Measurements from ENCODE around the gene COL25A1.

COL25A1 gene

DNA sequence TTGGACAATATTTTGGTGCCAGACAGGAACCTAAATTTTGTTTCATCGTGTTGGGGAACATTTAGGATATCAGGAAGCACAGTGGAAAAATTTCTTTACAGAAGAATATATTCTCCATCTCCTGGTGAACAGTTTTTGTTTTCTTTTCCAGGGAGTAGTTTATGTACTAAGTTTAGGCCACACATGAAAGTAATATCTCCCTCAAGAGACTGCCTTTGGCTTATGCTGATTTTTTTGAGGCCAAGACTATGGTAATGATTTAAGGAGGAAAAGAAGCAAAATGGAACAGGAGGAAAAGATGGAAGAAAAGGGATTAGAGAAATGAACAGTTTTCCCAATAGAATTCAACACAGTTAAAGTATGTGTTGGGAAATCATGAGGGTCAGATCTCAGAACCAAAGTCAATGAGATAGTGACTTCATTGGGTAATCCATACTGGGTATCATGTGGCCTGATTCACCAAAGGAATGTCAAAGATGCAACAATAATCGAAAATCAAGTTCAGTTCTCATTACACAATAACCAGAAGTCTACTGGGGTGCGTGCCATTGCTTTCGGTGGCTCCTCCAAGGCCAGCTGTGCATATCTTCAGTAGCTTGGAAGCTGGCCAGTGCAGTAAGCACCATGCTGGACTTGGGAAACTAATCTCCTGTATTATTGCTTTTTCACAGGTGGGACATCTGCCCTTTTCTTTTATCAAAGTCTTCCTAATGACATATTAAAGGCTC lies 234.8 kb downstream of the COL25A1 start:
- FAIRE-seq, result no peak
- no peak for TF ChIP-seq POLR2A (IDR thresholded peaks at IDR 0.05; ENCODE audit: low read depth, low read length)
- no peak for TF ChIP-seq TAF1 (IDR thresholded peaks at IDR 0.05; ENCODE audit: borderline replicate concordance, low read depth, low read length)
- no peak for TF ChIP-seq POLR2AphosphoS5 (IDR thresholded peaks at IDR 0.05; ENCODE audit: low read depth, low read length)
- DNase-seq (ENCODE audit: insufficient read length), result no peak

- TF ChIP-seq POLR2A (IDR thresholded peaks at IDR 0.05; ENCODE audit: low read depth, low read length), result no peak
- no peak for TF ChIP-seq TAF1 (IDR thresholded peaks at IDR 0.05; ENCODE audit: borderline replicate concordance, low read depth, low read length)
- DNase-seq (ENCODE audit: insufficient read length) (no peak), FAIRE-seq (no peak)
These were observed 237.5 kb downstream of the COL25A1 start for GRCh38 chr4:109065006-109065405.

DNA sequence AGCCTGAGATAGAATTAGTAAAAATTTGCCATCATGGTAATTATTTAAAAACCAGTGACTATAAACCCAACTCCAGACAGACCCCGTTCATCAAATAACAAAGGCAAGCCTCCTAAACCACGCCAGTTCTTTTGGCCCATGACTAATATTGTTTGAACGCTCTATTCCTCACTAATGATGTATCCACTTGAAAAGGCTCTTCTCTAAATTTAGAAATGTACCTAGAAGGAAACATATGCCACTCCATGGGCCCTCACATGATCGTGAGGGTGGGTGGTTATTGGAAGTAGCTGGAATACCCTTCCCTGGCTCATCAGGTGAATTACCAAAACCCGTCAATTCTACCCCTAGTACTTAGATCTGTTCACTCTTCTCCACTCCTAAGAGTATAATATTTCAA lies 249.2 kb downstream of the COL25A1 start:
- no peak for DNase-seq (ENCODE audit: insufficient read length)
- FAIRE-seq, result no peak
- TF ChIP-seq POLR2A (IDR thresholded peaks at IDR 0.05; ENCODE audit: low read depth, low read length) (no peak), POLR2AphosphoS5 (IDR thresholded peaks at IDR 0.05; ENCODE audit: low read depth, low read length) (no peak), TAF1 (IDR thresholded peaks at IDR 0.05; ENCODE audit: borderline replicate concordance, low read depth, low read length) (no peak)

GRCh38 chr4:109052821-109053220 lies 249.6 kb downstream of the COL25A1 start:
- no peak for FAIRE-seq
- no peak for TF ChIP-seq POLR2AphosphoS5 (IDR thresholded peaks at IDR 0.05; ENCODE audit: low read depth, low read length)
- TF ChIP-seq POLR2A (IDR thresholded peaks at IDR 0.05; ENCODE audit: low read depth, low read length), result no peak
- TF ChIP-seq TAF1 (IDR thresholded peaks at IDR 0.05; ENCODE audit: borderline replicate concordance, low read depth, low read length), result no peak
- DNase-seq (ENCODE audit: insufficient read length), result no peak

- TF ChIP-seq POLR2AphosphoS5 (IDR thresholded peaks at IDR 0.05; ENCODE audit: low read depth, low read length) (no peak), POLR2A (IDR thresholded peaks at IDR 0.05; ENCODE audit: low read depth, low read length) (no peak), TAF1 (IDR thresholded peaks at IDR 0.05; ENCODE audit: borderline replicate concordance, low read depth, low read length) (no peak)
- FAIRE-seq, result no peak
These were observed 251.4 kb downstream of the COL25A1 start for GRCh38 chr4:109051054-109051453.

GRCh38 chr4:109049926-109050325 lies 252.5 kb downstream of the COL25A1 start:
- TF ChIP-seq POLR2A (IDR thresholded peaks at IDR 0.05; ENCODE audit: low read depth, low read length) (no peak), TAF1 (IDR thresholded peaks at IDR 0.05; ENCODE audit: borderline replicate concordance, low read depth, low read length) (no peak), POLR2AphosphoS5 (IDR thresholded peaks at IDR 0.05; ENCODE audit: low read depth, low read length) (no peak)
- FAIRE-seq (no peak), DNase-seq (ENCODE audit: insufficient read length) (no peak)

More at GRCh38 chr4:109051054-109051453, 251.4 kb downstream of the COL25A1 start:
- DNase-seq (ENCODE audit: insufficient read length), result no peak

DNA sequence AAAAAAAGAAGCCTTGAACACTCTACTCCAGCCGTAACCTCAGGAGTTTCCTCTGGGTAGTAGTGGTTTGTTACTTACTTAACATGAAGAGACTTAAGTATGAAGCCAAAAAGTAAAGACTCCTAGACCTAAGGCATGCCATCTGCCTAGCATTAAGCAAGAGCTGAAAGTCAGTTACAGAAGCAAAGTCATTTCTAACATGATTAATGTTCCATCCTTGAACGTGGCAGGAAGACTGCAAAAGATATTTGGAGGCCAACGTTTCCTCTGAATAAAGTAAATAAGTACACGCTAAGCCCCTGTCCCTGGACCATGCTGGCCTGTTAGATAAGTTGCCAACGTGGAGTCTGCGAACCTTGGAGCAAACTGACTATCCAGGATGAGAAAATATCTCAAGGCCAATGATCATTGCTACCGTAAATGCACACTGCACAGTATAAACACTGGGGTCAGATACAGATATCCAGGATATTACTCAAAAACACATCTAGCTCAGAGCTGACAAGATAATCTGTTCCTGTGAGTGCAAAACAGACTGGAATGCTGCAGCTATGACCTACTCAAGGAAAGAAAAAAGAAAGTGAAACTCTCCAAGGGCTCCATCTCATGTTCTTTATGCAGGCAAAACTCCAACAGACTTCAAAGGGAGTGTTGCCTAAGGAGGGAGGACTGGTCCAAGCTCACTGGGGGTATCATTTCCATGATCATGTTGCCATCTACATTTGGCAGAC lies 255.8 kb downstream of the COL25A1 start:
- no peak for FAIRE-seq
- no peak for TF ChIP-seq TAF1 (IDR thresholded peaks at IDR 0.05; ENCODE audit: borderline replicate concordance, low read depth, low read length)
- TF ChIP-seq POLR2A (IDR thresholded peaks at IDR 0.05; ENCODE audit: low read depth, low read length), result no peak
- no peak for TF ChIP-seq POLR2AphosphoS5 (IDR thresholded peaks at IDR 0.05; ENCODE audit: low read depth, low read length)

DNA sequence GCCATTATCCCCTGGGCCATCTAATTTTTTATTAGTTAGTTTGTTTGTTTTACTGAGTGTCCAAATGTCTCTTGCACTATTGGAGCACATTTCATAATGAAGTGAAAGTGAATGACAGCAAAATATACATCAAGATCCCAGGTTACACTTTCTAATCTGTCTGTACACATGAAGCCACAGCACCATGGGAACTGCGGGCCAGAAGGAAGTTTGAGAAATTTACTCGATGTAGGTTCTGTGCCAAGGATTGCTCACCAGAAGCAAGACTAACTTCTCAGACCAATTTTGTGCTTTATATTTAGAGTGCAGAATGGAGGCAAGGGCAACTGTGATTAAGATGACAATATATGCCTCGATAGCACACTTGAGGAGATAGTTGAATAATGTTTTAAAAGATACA lies 258.0 kb downstream of the COL25A1 start:
- TF ChIP-seq POLR2AphosphoS5 (IDR thresholded peaks at IDR 0.05; ENCODE audit: low read depth, low read length) (no peak), TAF1 (IDR thresholded peaks at IDR 0.05; ENCODE audit: borderline replicate concordance, low read depth, low read length) (no peak), POLR2A (IDR thresholded peaks at IDR 0.05; ENCODE audit: low read depth, low read length) (no peak)
- DNase-seq (ENCODE audit: insufficient read length) (no peak), FAIRE-seq (no peak)

More for the DNA sequence above, 255.8 kb downstream of the COL25A1 start:
- no peak for DNase-seq (ENCODE audit: insufficient read length)

GRCh38 chr4:109043286-109043685 lies 259.2 kb downstream of the COL25A1 start:
- DNase-seq (ENCODE audit: insufficient read length) (no peak), FAIRE-seq (no peak)
- TF ChIP-seq POLR2AphosphoS5 (IDR thresholded peaks at IDR 0.05; ENCODE audit: low read depth, low read length) (no peak), POLR2A (IDR thresholded peaks at IDR 0.05; ENCODE audit: low read depth, low read length) (no peak), TAF1 (IDR thresholded peaks at IDR 0.05; ENCODE audit: borderline replicate concordance, low read depth, low read length) (no peak)

DNA sequence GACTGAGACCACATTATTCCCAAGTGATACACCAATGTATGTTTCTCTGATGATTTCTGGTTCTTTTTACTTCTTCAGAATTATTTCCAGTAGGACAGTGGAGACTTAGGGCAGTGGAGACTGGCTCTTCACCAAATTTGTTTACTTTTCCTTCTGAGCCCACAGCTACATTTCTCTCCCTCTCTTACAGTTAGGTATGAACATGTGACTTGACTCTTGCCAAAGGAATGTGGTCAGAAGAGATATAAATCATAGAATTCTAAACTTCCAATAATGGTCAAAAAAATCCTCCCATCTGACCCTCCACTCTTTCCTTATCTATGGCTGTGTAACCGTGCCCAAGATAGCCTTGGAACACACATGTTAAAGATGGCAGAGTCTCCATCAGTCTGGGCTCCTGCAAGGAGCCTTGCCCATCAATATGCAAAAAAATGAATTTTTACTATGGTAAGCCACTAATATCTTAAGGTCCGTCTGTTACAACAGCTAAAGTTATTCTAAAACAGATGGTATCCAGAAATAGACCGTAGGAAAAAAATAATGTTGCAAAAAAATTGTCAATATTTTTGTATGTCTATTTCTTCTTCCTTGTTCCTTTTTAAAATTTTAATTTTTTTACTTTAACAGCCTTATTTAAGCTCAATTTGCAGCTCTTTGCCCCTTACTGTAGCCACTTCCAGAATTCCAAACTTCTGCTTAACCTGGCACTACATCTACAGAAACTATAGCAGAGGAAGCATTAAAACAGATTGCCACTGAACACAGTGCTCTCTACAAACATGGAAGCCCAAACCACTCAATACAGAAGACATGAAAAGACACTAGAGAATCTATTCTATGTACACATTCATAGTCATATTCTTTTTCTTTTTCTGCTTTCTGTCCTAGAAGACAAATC lies 260.7 kb downstream of the COL25A1 start:
- DNase-seq (ENCODE audit: insufficient read length) (no peak), FAIRE-seq (no peak)
- no peak for TF ChIP-seq POLR2AphosphoS5 (IDR thresholded peaks at IDR 0.05; ENCODE audit: low read depth, low read length)
- no peak for TF ChIP-seq POLR2A (IDR thresholded peaks at IDR 0.05; ENCODE audit: low read depth, low read length)
- TF ChIP-seq TAF1 (IDR thresholded peaks at IDR 0.05; ENCODE audit: borderline replicate concordance, low read depth, low read length), result no peak

GRCh38 chr4:109040441-109040840 lies 262.0 kb downstream of the COL25A1 start:
- DNase-seq (ENCODE audit: insufficient read length) (no peak), FAIRE-seq (no peak)
- TF ChIP-seq TAF1 (IDR thresholded peaks at IDR 0.05; ENCODE audit: borderline replicate concordance, low read depth, low read length), result no peak

Measured in GM12892 (cell line).